WTC11 (cell line): ENCODE results near the gene PLXND1. TPM values are rescaled to one million over a fixed set of nuclear protein-coding genes. Genes with fewer than 3 reads are reported as not detected.
"Not testable (repeated sequence)": the region's sequence is repeated elsewhere in the genome, so short reads cannot be mapped to it uniquely, and the experiment has no call there.

Experiments
- ATAC-seq: fragments of 200-7000 bp; cut with Tn5 transposase; 2 replicates; pipeline ENCODE4 v1.10.0; 2021; ENCODE audit warnings: mild to moderate bottlenecking, moderate library complexity
- CTCF ChIA-PET: fragments of 300-600 bp; sonication (Branson Sonifier 250); formaldehyde crosslinking; loops from one replicate; lab custom pipeline; 2021; ENCODE audit warnings: antibody characterized with exemption; lab: Charles Lee
- POLR2A ChIA-PET: fragments of 350-600 bp; sonication (Branson Sonifier 250); formaldehyde crosslinking; loops from one replicate; lab custom pipeline; 2021; ENCODE audit warnings: antibody characterized with exemption; lab: Charles Lee
- DNase-seq: peaks from one replicate; pipeline ENCODE4 v3.0.0; 2021; ENCODE audit warnings: low spot score
- H3K27ac Mint-ChIP-seq: 2 replicates; pipeline ENCODE4 v1.8.0; 2021; ENCODE audit warnings: mixed read lengths
- H3K27me3 Mint-ChIP-seq: 2 replicates; pipeline ENCODE4 v1.8.0; 2021; ENCODE audit warnings: low read depth, mild to moderate bottlenecking, moderate library complexity, mixed read lengths
- H3K36me3 Mint-ChIP-seq: 2 replicates; pipeline ENCODE4 v1.8.0; 2021; ENCODE audit warnings: mixed read lengths
- H3K4me1 Mint-ChIP-seq: 2 replicates; pipeline ENCODE4 v1.8.0; 2022; ENCODE audit warnings: mixed read lengths
- H3K4me3 Mint-ChIP-seq: 2 replicates; pipeline ENCODE4 v1.8.0; 2021; ENCODE audit warnings: mild to moderate bottlenecking, moderate library complexity, mixed read lengths
- H3K9me3 Mint-ChIP-seq: 2 replicates; pipeline ENCODE4 v1.8.0; 2021; ENCODE audit warnings: mixed read lengths
- ATF1 ChIP-seq: sonication (generic); formaldehyde crosslinking; IDR thresholded peaks from 2 replicates; pipeline ENCODE4 v1.8.1; 2023; ENCODE audit warnings: mild to moderate bottlenecking, moderate library complexity, missing genetic modification reagents
- E2F1 ChIP-seq: sonication (generic); formaldehyde crosslinking; IDR thresholded peaks from 2 replicates; pipeline ENCODE4 v1.8.0; 2022; ENCODE audit warnings: mild to moderate bottlenecking, missing genetic modification reagents
- ERG ChIP-seq: fragments of 250-450 bp; sonication (Bioruptor Pico); IDR thresholded peaks from 2 replicates; pipeline ENCODE4 v1.8.0; 2021; ENCODE audit warnings: mild to moderate bottlenecking
- HMGA2 ChIP-seq: fragments of 250-450 bp; sonication (Bioruptor Pico); IDR thresholded peaks from 2 replicates; pipeline ENCODE4 v1.4.0; 2021; ENCODE audit warnings: mild to moderate bottlenecking, moderate library complexity
- MXD4 ChIP-seq: fragments of 250-450 bp; sonication (Bioruptor Pico); IDR thresholded peaks from 2 replicates; pipeline ENCODE4 v1.8.0; 2021; ENCODE audit warnings: mild to moderate bottlenecking, moderate library complexity, borderline replicate concordance
- MYBL2 ChIP-seq: sonication (generic); formaldehyde crosslinking; IDR thresholded peaks from 2 replicates; pipeline ENCODE4 v1.8.1; 2023; ENCODE audit warnings: mild to moderate bottlenecking, moderate library complexity, missing genetic modification reagents
- NFYB ChIP-seq: sonication (generic); formaldehyde crosslinking; conservative IDR thresholded peaks from 2 replicates; pipeline ENCODE4 v1.8.0; 2022; ENCODE audit warnings: low read depth, missing genetic modification reagents
- RELA ChIP-seq: sonication (generic); formaldehyde crosslinking; IDR thresholded peaks from 2 replicates; pipeline ENCODE4 v1.8.1; 2022; ENCODE audit warnings: missing genetic modification reagents, mild to moderate bottlenecking, borderline replicate concordance
- ZBTB21 ChIP-seq: sonication (generic); formaldehyde crosslinking; IDR thresholded peaks from 2 replicates; pipeline ENCODE4 v1.8.1; 2023; ENCODE audit warnings: mild to moderate bottlenecking, missing genetic modification reagents, borderline replicate concordance
- ZNF263 ChIP-seq: sonication (generic); formaldehyde crosslinking; IDR thresholded peaks from 2 replicates; pipeline ENCODE4 v1.8.1; 2022; ENCODE audit warnings: low read depth, mild to moderate bottlenecking, moderate library complexity, missing genetic modification reagents
- ZNF423 ChIP-seq: fragments of 250-450 bp; sonication (Bioruptor Pico); IDR thresholded peaks from 2 replicates; pipeline ENCODE4 v2.1.2; 2022; ENCODE audit warnings: mild to moderate bottlenecking, moderate library complexity
- total RNA-seq: library from RNA; stranded (reverse); gene quantifications from 3 replicates; pipeline ENCODE4 v1.2.3, GENCODE V29; 2021
- TF ChIP-seq, protein P1 (sequence below): sonication (generic); formaldehyde crosslinking; IDR thresholded peaks from 2 replicates; pipeline ENCODE4 v1.8.1; 2023; ENCODE audit warnings: mild to moderate bottlenecking, moderate library complexity, missing genetic modification reagents

The PLXND1 gene
- total RNA-seq, 1 experiment from 2014 or later = 56.7 TPM

DNA sequence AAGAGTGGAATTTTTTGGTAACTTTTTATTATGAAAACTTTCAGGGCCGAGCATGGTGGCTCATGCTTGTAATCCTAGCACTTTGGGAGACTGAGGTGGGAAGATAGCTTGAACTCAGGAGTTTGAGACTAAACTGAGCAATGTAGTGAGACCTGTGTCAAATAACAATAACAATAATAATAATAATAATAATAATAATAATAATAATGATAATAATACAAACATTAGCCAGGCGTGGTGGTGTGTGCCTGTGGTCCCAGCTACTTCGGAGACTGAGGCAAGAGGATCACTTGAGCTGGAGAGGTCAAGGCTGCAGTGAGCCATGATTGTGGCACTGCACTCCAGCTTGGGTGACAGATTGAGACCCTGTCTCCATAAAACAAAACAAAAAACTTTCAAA, 60.5 kb downstream of the PLXND1 start:
- DNase-seq, H3K36me3 Mint-ChIP-seq, H3K27ac Mint-ChIP-seq, CTCF ChIA-PET, H3K4me3 Mint-ChIP-seq, ATAC-seq, H3K4me1 Mint-ChIP-seq, H3K27me3 Mint-ChIP-seq, POLR2A ChIA-PET, H3K9me3 Mint-ChIP-seq: not testable (repeated sequence)
- peak; percentile 67 for TF ChIP-seq HMGA2

DNA sequence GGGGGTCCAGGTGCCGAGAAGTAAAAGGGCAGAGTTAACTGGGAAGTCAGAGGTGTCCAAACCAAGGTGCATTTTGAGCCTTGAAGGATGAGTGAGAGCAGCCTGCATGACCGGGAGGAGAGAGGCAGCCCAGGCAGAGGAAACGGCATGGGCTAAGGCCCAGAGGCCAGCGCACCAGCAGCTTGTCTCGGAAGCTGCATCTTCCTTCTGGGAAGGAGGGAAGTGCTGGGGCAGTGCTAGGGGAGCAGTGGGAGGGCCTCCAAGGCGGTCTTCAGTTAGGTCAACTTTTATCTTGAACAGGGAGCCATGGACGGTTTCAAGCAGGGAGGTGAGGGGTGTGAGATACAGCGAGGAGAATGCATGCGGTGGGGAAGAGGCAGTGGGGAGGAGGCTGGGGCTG, 62.5 kb downstream of the PLXND1 start:
- H3K4me1 Mint-ChIP-seq = peaks cover 13% of the 10 kb centered on the region
- ChIA-PET CTCF (interaction anchor here (0.9 to 1.1 kb wide), 2 partner anchors 10 to 53 kb away, joined by 3 to 4 read pairs; no protein-coding TSS in a partner anchor), POLR2A (interaction anchor here (1.4 kb wide), 1 partner anchor 16 kb away, joined by 3 read pairs; the partner anchor contains the start of gene RHO)
- H3K27me3 Mint-ChIP-seq = no peaks in the 10 kb centered on the region
- no peak overlapping the region for H3K4me3 Mint-ChIP-seq
- ATAC-seq = no peak
- no peaks in the 10 kb centered on the region for H3K36me3 Mint-ChIP-seq
- H3K27ac Mint-ChIP-seq = no peak overlapping the region
- TF ChIP-seq MYBL2 = no peak
- TF ChIP-seq ATF1 (CRISPR knock-in tag) = no peak
- TF ChIP-seq, protein P1, sequence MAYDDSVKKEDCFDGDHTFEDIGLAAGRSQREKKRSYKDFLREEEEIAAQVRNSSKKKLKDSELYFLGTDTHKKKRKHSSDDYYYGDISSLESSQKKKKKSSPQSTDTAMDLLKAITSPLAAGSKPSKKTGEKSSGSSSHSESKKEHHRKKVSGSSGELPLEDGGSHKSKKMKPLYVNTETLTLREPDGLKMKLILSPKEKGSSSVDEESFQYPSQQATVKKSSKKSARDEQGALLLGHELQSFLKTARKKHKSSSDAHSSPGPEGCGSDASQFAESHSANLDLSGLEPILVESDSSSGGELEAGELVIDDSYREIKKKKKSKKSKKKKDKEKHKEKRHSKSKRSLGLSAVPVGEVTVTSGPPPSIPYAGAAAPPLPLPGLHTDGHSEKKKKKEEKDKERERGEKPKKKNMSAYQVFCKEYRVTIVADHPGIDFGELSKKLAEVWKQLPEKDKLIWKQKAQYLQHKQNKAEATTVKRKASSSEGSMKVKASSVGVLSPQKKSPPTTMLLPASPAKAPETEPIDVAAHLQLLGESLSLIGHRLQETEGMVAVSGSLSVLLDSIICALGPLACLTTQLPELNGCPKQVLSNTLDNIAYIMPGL (CRISPR knock-in tag) = no peak
- TF ChIP-seq ZNF423 (CRISPR knock-in tag) = no peak
- TF ChIP-seq MXD4 (CRISPR knock-in tag) = no peak
- peaks cover 5% of the 10 kb centered on the region for H3K9me3 Mint-ChIP-seq
- DNase-seq = no peak

DNA sequence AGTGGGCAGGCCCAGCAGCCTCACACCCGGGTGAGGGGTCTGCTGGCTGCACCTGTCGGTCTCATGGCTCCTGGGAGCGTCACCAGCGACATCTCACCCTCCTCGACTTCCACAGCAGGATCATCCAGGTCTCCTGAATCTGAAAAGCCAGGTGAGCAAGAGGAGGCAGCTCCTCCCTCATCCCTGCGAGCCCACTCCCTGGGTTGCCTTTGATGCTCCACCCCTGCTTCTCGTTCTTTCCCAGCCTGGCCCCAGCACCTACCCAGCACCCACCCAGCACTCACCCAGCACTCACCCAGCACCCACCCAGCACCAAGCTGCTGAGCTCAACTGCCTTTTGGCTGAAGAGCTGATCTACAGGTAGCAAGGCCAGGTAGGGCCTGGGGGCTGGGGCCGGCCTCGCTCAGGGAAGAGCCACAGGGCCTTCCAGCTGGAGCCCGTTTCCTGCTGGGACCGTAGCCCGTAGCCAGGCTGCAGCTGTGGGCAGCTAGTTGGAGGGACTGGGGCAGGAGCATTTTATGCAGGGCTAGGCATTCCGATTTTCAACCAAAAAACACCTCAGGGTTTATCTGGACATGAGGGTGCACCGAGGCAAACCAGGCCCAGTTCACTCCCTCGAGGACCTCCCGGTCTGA, 63.2 kb downstream of the PLXND1 start, which contains the start of gene H1-8:
H1-8 (plus strand) TSS at position 20 of the 635 bp plus-strand sequence; CDS start at position 64, 44 bp downstream.
- CTCF ChIA-PET = interaction anchor here (0.8 to 0.9 kb wide), 2 partner anchors 53 to 160 kb away, joined by 3 to 4 read pairs; no protein-coding TSS in a partner anchor
- peak; percentile 63; the same call in 1 of the 2 replicates for TF ChIP-seq ZNF263 (CRISPR knock-in tag)
- TF ChIP-seq NFYB = no peak
- H3K9me3 Mint-ChIP-seq = peaks cover 5% of the 10 kb centered on the region
- no peak within 1 kb of the TSS for H3K4me3 Mint-ChIP-seq
- no peak for DNase-seq
- POLR2A ChIA-PET = interaction anchor here (1.4 kb wide), 1 partner anchor 15 kb away, joined by 3 read pairs; the partner anchor contains the start of gene RHO
- peak; percentile 31; the same call in 1 of the 2 replicates for ATAC-seq
- peaks cover 14% of the 10 kb centered on the region for H3K4me1 Mint-ChIP-seq
- no peaks in the 10 kb centered on the region for H3K27me3 Mint-ChIP-seq
- no peak within 1 kb of the TSS for H3K27ac Mint-ChIP-seq
- H3K36me3 Mint-ChIP-seq = no peaks in the 10 kb centered on the region

- no peak for ATAC-seq
- CTCF ChIA-PET = interaction anchor here (0.8 to 0.9 kb wide), 2 partner anchors 53 to 159 kb away, joined by 3 to 4 read pairs; no protein-coding TSS in a partner anchor
- DNase-seq = no peak
- Mint-ChIP-seq H3K27ac (no peak overlapping the region), H3K4me3 (no peak overlapping the region), H3K27me3 (no peaks in the 10 kb centered on the region), H3K36me3 (no peaks in the 10 kb centered on the region), H3K4me1 (peaks cover 14% of the 10 kb centered on the region), H3K9me3 (peaks cover 5% of the 10 kb centered on the region)
- TF ChIP-seq ZBTB21 (no peak), ERG (CRISPR knock-in tag) (no peak), RELA (CRISPR knock-in tag) (no peak), E2F1 (CRISPR knock-in tag) (no peak)
- POLR2A ChIA-PET = interaction anchor here (1.4 kb wide), 1 partner anchor 15 kb away, joined by 3 read pairs; the partner anchor contains the start of gene RHO
Observed at GRCh38 chr3:129542747-129543146, 63.7 kb downstream of the PLXND1 start.
